Suprapubic skin (tissue), 4 donors: ENCODE data around the gene MGAM2.

Experiments used
- CTCF ChIP-seq, 2 donors: fragments of 200-600 bp in 1 of 2; fragments of 450-650 bp in 1 of 2; sonication (generic) in 1 of 2; IDR thresholded peaks; one replicate each; pipeline ENCODE4 v1.5.1; 2016 to 2019; ENCODE audit warnings: antibody characterized with exemption in 2 of 2, mild to moderate bottlenecking in 1 of 2, moderate library complexity in 1 of 2
- POLR2A ChIP-seq, 2 donors: fragments of 450-650 bp; IDR thresholded peaks; one replicate each; pipeline ENCODE4 v1.6.1; 2017; ENCODE audit warnings: antibody characterized with exemption in 2 of 2, mild to moderate bottlenecking in 2 of 2, moderate library complexity in 2 of 2
- POLR2AphosphoS5 ChIP-seq, 3 donors: sonication (generic); formaldehyde crosslinking; IDR thresholded peaks; one replicate each; pipeline ENCODE4 v1.6.1; 2017; ENCODE audit warnings: antibody characterized with exemption in 3 of 3

- TF ChIP-seq POLR2A (IDR thresholded peaks at IDR 0.05) (no peak), POLR2AphosphoS5 (IDR thresholded peaks at IDR 0.05) (no peak), CTCF (IDR thresholded peaks at IDR 0.05) (no peak)
Measured at GRCh38 chr7:142176901-142177300, 65.4 kb downstream of the MGAM2 start.
